ENCODE measurements around the gene GPR68. TPM values are rescaled to one million over a fixed set of nuclear protein-coding genes. Genes with fewer than 3 reads are reported as not detected.

The GPR68 gene
- total and polyA plus RNA-seq, 4 donors: 2.3 to 7.6 (median 2.8) TPM

DNA sequence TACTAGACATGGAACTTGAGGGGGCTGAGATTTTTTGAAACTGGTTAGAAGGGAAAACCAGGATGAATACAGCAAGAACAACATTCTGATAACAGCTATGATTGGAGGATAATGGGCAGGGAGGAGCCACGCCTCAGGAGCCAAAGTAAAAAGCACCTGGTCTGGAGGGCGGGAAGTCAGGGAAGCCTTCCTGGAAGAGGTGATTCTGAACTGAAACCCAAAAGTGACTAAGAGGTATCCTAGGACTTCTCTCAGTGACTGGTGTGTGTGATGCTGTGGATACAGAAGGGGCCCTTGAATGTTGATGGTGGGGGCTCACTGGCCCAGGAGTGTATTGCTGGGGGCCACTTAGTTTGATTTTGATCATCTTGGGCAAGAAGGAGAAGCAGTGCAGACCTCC, 18.8 kb upstream of the GPR68 start:
- ATAC-seq (ENCODE audit: insufficient read depth, low FRiP score) (no peak), DNase-seq (no peak)
- peaks cover 0 to 3% (median 0%) of the 10 kb centered on the region in 4 donors for H3K9me3 ChIP-seq (ENCODE audit: control insufficient read depth in 4 of 4, insufficient read depth in 3 of 4, low read length in 3 of 4)
- WGBS, 2 donors: 97 to 98% methylated on average over 2 of the region's 2 CpGs
- no peaks in the 10 kb centered on the region for H3K36me3 ChIP-seq (ENCODE audit: control insufficient read depth in 4 of 4, insufficient read depth in 4 of 4, low read length in 4 of 4)
- H3K4me1 ChIP-seq (ENCODE audit: control insufficient read depth in 5 of 5, insufficient read depth in 5 of 5, low read length in 5 of 5): peaks cover 0 to 9% (median 4%) of the 10 kb centered on the region in 5 donors
- H3K9ac ChIP-seq (ENCODE audit: insufficient read depth in 1 of 2, low read length in 2 of 2): no peak overlapping the region
- TF ChIP-seq, protein P1, sequence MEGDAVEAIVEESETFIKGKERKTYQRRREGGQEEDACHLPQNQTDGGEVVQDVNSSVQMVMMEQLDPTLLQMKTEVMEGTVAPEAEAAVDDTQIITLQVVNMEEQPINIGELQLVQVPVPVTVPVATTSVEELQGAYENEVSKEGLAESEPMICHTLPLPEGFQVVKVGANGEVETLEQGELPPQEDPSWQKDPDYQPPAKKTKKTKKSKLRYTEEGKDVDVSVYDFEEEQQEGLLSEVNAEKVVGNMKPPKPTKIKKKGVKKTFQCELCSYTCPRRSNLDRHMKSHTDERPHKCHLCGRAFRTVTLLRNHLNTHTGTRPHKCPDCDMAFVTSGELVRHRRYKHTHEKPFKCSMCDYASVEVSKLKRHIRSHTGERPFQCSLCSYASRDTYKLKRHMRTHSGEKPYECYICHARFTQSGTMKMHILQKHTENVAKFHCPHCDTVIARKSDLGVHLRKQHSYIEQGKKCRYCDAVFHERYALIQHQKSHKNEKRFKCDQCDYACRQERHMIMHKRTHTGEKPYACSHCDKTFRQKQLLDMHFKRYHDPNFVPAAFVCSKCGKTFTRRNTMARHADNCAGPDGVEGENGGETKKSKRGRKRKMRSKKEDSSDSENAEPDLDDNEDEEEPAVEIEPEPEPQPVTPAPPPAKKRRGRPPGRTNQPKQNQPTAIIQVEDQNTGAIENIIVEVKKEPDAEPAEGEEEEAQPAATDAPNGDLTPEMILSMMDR (IDR thresholded peaks at IDR 0.05; ENCODE audit: control extremely low read depth, extremely low read depth): no peak
- no peak overlapping the region for H3K4me3 ChIP-seq
- no peak overlapping the region for H3K27ac ChIP-seq (ENCODE audit: low read depth in 1 of 2, low read length in 1 of 2)
- H3K27me3 ChIP-seq (ENCODE audit: control insufficient read depth in 3 of 3, insufficient read depth in 3 of 3, low read length in 2 of 3): peaks cover 0 to 10% (median 7%) of the 10 kb centered on the region in 3 donors

DNA sequence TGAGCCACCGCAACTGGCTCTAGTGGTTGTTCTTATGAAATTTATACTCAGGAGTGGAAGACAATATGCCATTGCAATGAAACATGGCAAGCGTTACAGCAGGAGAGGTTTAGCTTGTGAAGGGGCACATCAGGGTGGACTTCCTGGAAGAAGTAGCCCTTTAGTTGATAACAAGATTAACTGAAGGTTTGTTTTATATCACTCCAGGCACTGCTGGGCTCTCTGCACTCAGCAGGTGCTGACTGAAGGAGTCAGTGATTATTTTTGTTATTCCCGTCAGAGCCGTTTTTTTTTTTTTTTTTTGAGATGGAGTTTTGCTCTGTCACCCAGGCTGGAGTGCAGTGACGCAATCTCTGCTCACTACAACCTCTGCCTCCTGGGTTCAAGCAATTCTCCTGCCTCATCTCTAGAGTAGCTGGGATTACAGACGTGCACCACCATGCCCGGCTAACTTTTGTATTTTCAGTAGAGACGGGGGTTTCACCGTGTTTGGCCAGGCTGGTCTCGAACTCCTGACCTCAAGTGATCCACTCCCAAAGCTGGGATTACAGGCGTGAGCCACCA, 17.6 kb upstream of the GPR68 start:
- H3K4me1 ChIP-seq (ENCODE audit: control insufficient read depth in 5 of 5, insufficient read depth in 5 of 5, low read length in 5 of 5): peaks cover 0 to 11% (median 7%) of the 10 kb centered on the region in 5 donors
- DNase-seq: no peak
- no peak overlapping the region for H3K4me3 ChIP-seq
- WGBS, 2 donors: 77 to 82% methylated on average over 11 of the region's 11 CpGs
- H3K9ac ChIP-seq (ENCODE audit: insufficient read depth in 1 of 2, low read length in 2 of 2): no peak overlapping the region
- no peak for ATAC-seq (ENCODE audit: insufficient read depth, low FRiP score)
- TF ChIP-seq, protein P1 (IDR thresholded peaks at IDR 0.05; ENCODE audit: control extremely low read depth, extremely low read depth): no peak
- no peak overlapping the region for H3K27ac ChIP-seq (ENCODE audit: low read depth in 1 of 2, low read length in 1 of 2)
- no peaks in the 10 kb centered on the region for H3K36me3 ChIP-seq (ENCODE audit: control insufficient read depth in 4 of 4, insufficient read depth in 4 of 4, low read length in 4 of 4)
- H3K9me3 ChIP-seq (ENCODE audit: control insufficient read depth in 4 of 4, insufficient read depth in 3 of 4, low read length in 3 of 4): peaks cover 0 to 3% (median 0%) of the 10 kb centered on the region in 4 donors
- H3K27me3 ChIP-seq (ENCODE audit: control insufficient read depth in 3 of 3, insufficient read depth in 3 of 3, low read length in 2 of 3): peaks cover 0 to 10% (median 7%) of the 10 kb centered on the region in 3 donors

DNA sequence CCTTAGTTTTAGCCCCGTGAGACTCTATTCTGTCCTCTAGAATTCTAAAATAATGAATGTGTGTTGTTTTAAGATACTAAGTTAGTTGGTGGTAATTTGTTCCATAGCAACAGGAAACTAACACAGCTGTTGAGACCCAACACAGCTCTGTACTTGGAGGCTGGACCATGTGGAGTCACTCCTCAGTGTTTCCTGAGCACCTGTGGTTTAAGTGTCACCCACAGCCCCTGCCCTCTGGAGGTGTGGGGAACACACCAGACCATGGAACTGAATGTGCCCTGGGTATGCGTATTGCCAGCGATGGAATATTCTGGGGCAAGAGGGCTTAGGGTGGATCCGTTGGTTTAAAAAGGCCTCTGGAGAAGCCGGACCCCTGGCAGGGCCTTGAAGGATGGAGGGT, 16.6 kb upstream of the GPR68 start:
- H3K27ac ChIP-seq (ENCODE audit: low read depth in 1 of 2, low read length in 1 of 2): no peak overlapping the region
- peaks cover 0 to 10% (median 7%) of the 10 kb centered on the region in 3 donors for H3K27me3 ChIP-seq (ENCODE audit: control insufficient read depth in 3 of 3, insufficient read depth in 3 of 3, low read length in 2 of 3)
- H3K9ac ChIP-seq (ENCODE audit: insufficient read depth in 1 of 2, low read length in 2 of 2): no peak overlapping the region
- TF ChIP-seq, protein P1 (IDR thresholded peaks at IDR 0.05; ENCODE audit: control extremely low read depth, extremely low read depth): no peak
- peaks cover 0 to 15% (median 7%) of the 10 kb centered on the region in 5 donors for H3K4me1 ChIP-seq (ENCODE audit: control insufficient read depth in 5 of 5, insufficient read depth in 5 of 5, low read length in 5 of 5)
- H3K36me3 ChIP-seq (ENCODE audit: control insufficient read depth in 4 of 4, insufficient read depth in 4 of 4, low read length in 4 of 4): no peaks in the 10 kb centered on the region
- ATAC-seq (ENCODE audit: insufficient read depth, low FRiP score) (no peak), DNase-seq (no peak)
- H3K9me3 ChIP-seq (ENCODE audit: control insufficient read depth in 4 of 4, insufficient read depth in 3 of 4, low read length in 3 of 4): peaks cover 0 to 3% (median 0%) of the 10 kb centered on the region in 4 donors
- no peak overlapping the region for H3K4me3 ChIP-seq
- 86 to 94% methylated on average over 5 of the region's 5 CpGs for WGBS, 2 donors

DNA sequence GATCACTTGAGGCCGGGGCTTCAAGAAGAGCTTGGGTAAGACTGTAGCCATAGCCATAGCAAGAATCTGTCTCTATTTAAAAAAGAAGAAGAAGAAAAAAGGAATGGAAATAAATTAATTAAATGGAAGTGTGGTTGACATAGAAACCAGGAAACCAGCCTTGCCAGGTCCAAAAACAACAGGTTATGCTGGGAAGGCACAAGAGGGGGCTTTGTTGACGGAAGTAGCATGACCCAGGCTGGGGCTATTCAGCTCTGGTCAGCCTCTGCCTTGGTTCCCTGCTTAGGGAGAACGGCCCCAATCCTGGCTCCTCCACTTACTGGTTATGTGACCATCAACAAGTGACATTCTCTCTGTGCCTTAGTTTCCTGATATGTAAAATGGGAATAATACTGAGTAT, 14.4 kb upstream of the GPR68 start:
- H3K4me1 ChIP-seq (ENCODE audit: control insufficient read depth in 5 of 5, insufficient read depth in 5 of 5, low read length in 5 of 5): peaks cover 0 to 12% (median 3%) of the 10 kb centered on the region in 5 donors
- H3K27ac ChIP-seq (ENCODE audit: low read depth in 1 of 2, low read length in 1 of 2): no peak overlapping the region
- H3K9ac ChIP-seq (ENCODE audit: insufficient read depth in 1 of 2, low read length in 2 of 2): no peak overlapping the region
- H3K9me3 ChIP-seq (ENCODE audit: control insufficient read depth in 4 of 4, insufficient read depth in 3 of 4, low read length in 3 of 4): peaks cover 0 to 3% (median 0%) of the 10 kb centered on the region in 4 donors
- ATAC-seq (ENCODE audit: insufficient read depth, low FRiP score) (no peak), DNase-seq (no peak)
- H3K4me3 ChIP-seq: no peak overlapping the region
- no peaks in the 10 kb centered on the region for H3K36me3 ChIP-seq (ENCODE audit: control insufficient read depth in 4 of 4, insufficient read depth in 4 of 4, low read length in 4 of 4)
- TF ChIP-seq, protein P1 (IDR thresholded peaks at IDR 0.05; ENCODE audit: control extremely low read depth, extremely low read depth): no peak
- 96% methylated on average over 3 of the region's 3 CpGs for WGBS, 2 donors
- H3K27me3 ChIP-seq (ENCODE audit: control insufficient read depth in 3 of 3, insufficient read depth in 3 of 3, low read length in 2 of 3): no peaks in the 10 kb centered on the region

Data from lung (tissue), 12 donors.